DND-41 (cell line): ENCODE results near the gene SYCE3.

Experiments
- ATAC-seq: fragments of 200-7000 bp; cut with Tn5 transposase; 3 replicates; pipeline ENCODE4 v1.9.1; 2021; ENCODE audit warnings: low read depth; ENCODE audit not compliant: insufficient read depth
- DNase-seq: peaks from one replicate; pipeline ENCODE4 v3.0.0-alpha.2; 2020
- H2AFZ ChIP-seq: 2 replicates; pipeline ENCODE4 v1.6.0; 2012; ENCODE audit warnings: low read depth, low read length
- H3K27ac ChIP-seq: 2 replicates; pipeline ENCODE4 v1.5.1; 2012; ENCODE audit warnings: low read length, inconsistent platforms
- H3K27me3 ChIP-seq: fragments of 200-600 bp; sonication (generic); 2 replicates; pipeline ENCODE4 v1.6.0; 2012; ENCODE audit warnings: low read length, mild to moderate bottlenecking, inconsistent platforms; ENCODE audit not compliant: insufficient read depth, poor library complexity
- H3K36me3 ChIP-seq: 2 replicates; pipeline ENCODE4 v1.5.1; 2012; ENCODE audit warnings: low read length, inconsistent platforms; ENCODE audit not compliant: insufficient read depth
- H3K4me1 ChIP-seq: 2 replicates; pipeline ENCODE4 v1.5.1; 2012; ENCODE audit warnings: mild to moderate bottlenecking, low read length; ENCODE audit not compliant: insufficient read depth
- H3K4me2 ChIP-seq: 2 replicates; pipeline ENCODE4 v1.6.0; 2012; ENCODE audit warnings: mild to moderate bottlenecking, moderate library complexity, low read length, inconsistent platforms; ENCODE audit not compliant: insufficient read depth
- H3K4me3 ChIP-seq, 2 experiments: fragments of 200-600 bp in 1 of 2; shearing (Covaris generic) in 1 of 2; 2 replicates each; pipeline ENCODE4 v1.5.1; 2012 to 2016; ENCODE audit warnings: inconsistent platforms in 2 of 2, low read length in 2 of 2, mild to moderate bottlenecking in 2 of 2, low read depth in 1 of 2, moderate library complexity in 1 of 2
- H3K79me2 ChIP-seq: 2 replicates; pipeline ENCODE4 v1.6.0; 2012; ENCODE audit warnings: low read length, inconsistent platforms; ENCODE audit not compliant: insufficient read depth
- H3K9ac ChIP-seq: 2 replicates; pipeline ENCODE4 v1.6.0; 2012; ENCODE audit warnings: low read depth, mild to moderate bottlenecking, inconsistent platforms, low read length, moderate library complexity
- H3K9me3 ChIP-seq: 2 replicates; pipeline ENCODE4 v1.5.1; 2012; ENCODE audit warnings: low read length, moderate library complexity, mild to moderate bottlenecking, inconsistent platforms; ENCODE audit not compliant: insufficient read depth, severe bottlenecking
- H4K20me1 ChIP-seq: 2 replicates; pipeline ENCODE4 v1.6.0; 2012; ENCODE audit warnings: low read length; ENCODE audit not compliant: insufficient read depth
- CTCF ChIP-seq: IDR thresholded peaks from 2 replicates; pipeline ENCODE4 v1.5.1; 2012; ENCODE audit warnings: borderline replicate concordance, low read length, moderate library complexity, mild to moderate bottlenecking; ENCODE audit not compliant: poor library complexity, severe bottlenecking; ENCODE audit errors: extremely low read depth
- EZH2 ChIP-seq: IDR thresholded peaks from 3 replicates; pipeline ENCODE4 v1.6.1; 2012; ENCODE audit warnings: borderline replicate concordance, low read depth, mild to moderate bottlenecking, moderate library complexity, low read length, inconsistent platforms; ENCODE audit not compliant: severe bottlenecking

SYCE3 gene

GRCh38 chr22:50561401-50562358 lies 1.0 kb downstream of the SYCE3 start:
- H3K9me3 ChIP-seq: no peaks in the 10 kb centered on the region
- no peaks in the 10 kb centered on the region for H4K20me1 ChIP-seq
- no peak overlapping the region for H3K9ac ChIP-seq
- H3K4me2 ChIP-seq: no peak overlapping the region
- no peak overlapping the region for H3K27ac ChIP-seq
- H3K4me1 ChIP-seq: peaks cover 11% of the 10 kb centered on the region
- TF ChIP-seq EZH2 (no peak), CTCF (no peak)
- no peak overlapping the region for H3K4me3 ChIP-seq
- DNase-seq (no peak), ATAC-seq (no peak)
- H3K27me3 ChIP-seq: no peaks in the 10 kb centered on the region
- no peaks in the 10 kb centered on the region for H3K79me2 ChIP-seq
- no peaks in the 10 kb centered on the region for H3K36me3 ChIP-seq
- no peak overlapping the region for H2AFZ ChIP-seq

GRCh38 chr22:50560034-50560433 lies 2.7 kb downstream of the SYCE3 start:
- Histone ChIP-seq H3K27me3 (no peaks in the 10 kb centered on the region), H3K36me3 (no peaks in the 10 kb centered on the region), H3K79me2 (no peaks in the 10 kb centered on the region), H3K9me3 (no peaks in the 10 kb centered on the region), H3K4me2 (no peak overlapping the region), H4K20me1 (no peaks in the 10 kb centered on the region), H3K4me1 (peaks cover 11% of the 10 kb centered on the region), H3K27ac (no peak overlapping the region), H3K9ac (no peak overlapping the region), H2AFZ (no peak overlapping the region), H3K4me3 (no peak overlapping the region)
- TF ChIP-seq EZH2 (no peak), CTCF (no peak)
- no peak for DNase-seq
- no peak for ATAC-seq

GRCh38 chr22:50556703-50557102 lies 6.0 kb downstream of the SYCE3 start:
- H3K79me2 ChIP-seq: no peaks in the 10 kb centered on the region
- H3K4me3 ChIP-seq: no peak overlapping the region
- H2AFZ ChIP-seq: no peak overlapping the region
- no peak overlapping the region for H3K9ac ChIP-seq
- no peaks in the 10 kb centered on the region for H3K4me1 ChIP-seq
- DNase-seq: no peak
- TF ChIP-seq CTCF (no peak), EZH2 (no peak)
- no peak overlapping the region for H3K4me2 ChIP-seq
- ATAC-seq: no peak
- no peaks in the 10 kb centered on the region for H4K20me1 ChIP-seq
- H3K27me3 ChIP-seq: no peaks in the 10 kb centered on the region
- H3K27ac ChIP-seq: no peak overlapping the region
- no peaks in the 10 kb centered on the region for H3K36me3 ChIP-seq
- no peaks in the 10 kb centered on the region for H3K9me3 ChIP-seq
